Stimulated activated CD4-positive, alpha-beta T cell treated with anti-CD3 and anti-CD28 coated beads, TNF-alpha, amount 100 ng/mL, for 24 hours (primary cell): ENCODE measurements around the gene C10orf105.

Experiments used
- DNase-seq, 3 experiments: peaks; one replicate each; pipeline ENCODE4 v3.0.0-alpha.2; 2020; ENCODE audit warnings: low read depth in 3 of 3

Gene C10orf105

GRCh38 chr10:71677261-71677660 lies 42.3 kb downstream of the C10orf105 start:
- no peak for DNase-seq

DNA sequence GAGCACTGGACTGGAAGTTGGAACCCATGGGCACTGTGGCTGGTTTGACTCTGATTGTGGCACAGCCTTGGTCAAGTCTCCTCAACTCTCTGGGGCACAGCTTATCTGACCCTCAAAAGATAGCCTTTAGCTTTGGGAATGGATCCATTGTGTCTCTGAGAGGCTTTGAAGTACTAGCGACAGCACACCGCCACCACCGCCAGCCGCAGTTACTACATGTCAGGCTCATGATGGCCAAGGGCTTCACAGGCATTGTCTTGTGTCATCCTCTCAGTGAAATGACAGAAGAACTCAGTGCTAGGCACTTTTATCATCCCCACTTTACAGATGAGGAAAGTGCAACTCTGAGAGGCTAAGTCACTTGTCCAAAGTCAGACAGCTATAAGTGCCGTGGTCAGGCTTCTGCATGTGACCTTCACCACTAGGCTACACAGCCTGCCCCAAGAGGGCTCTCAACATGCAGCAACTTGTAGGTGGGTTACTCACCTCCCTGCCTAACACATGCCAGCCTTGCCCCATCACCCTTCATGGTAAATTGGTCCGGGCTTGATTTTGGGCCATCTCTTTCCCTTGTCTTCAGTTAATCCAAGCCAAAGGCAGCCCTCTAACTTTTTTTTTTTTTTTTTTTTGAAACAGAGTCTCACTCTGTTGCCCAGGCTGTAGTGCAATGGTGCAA lies 44.1 kb downstream of the C10orf105 start:
- no peak for DNase-seq

DNA sequence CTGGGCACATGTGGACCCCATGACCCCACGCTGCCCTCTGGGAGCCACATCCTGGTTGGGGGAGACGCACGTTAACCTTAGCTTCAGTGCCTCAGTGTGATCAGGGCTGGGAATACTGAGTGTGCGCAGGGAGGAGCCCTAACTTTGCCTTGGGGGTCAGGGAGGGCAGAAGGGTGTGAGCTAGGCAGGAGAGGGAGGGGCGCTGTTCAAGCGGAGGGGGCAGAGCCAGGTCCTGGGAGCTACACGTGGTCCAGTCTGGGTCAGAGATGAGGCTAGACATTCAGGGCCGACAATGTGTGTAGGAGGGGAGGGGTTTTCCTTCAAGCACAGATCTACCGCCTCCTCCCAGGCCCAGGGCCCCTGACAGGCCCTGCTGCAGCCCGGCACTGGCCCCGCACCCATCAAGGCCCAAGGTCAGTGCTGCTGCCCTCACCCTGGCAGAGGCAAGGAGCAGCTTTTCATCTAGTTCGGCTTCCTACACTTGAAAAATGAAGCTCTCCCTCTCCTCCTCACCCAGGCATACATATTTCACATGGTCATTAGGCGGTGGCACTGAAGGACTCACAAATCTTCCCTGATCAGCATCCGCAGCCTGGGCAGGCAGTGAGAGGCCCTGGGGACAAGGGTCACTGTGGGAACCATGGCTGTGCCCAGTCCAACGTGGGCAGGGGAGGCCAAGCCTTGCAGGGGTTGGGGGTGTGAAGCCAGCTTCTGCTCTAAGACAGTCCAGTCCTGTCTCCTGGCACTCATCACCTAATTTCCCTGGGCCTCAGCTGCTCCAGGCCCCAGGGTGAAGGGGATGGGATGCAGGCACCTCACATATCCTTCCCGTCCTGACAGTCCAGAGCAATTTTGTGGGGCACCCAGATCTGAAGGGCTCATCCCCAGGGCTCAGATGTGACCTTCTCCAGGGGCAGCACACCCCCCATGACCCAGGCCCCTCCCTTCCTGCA lies 47.3 kb downstream of the C10orf105 start:
- no peak for DNase-seq

- no peak for DNase-seq
Observed at GRCh38 chr10:71667387-71667752, 52.2 kb downstream of the C10orf105 start.

- DNase-seq = peak in 1 of 3 experiments; percentile 6
Observed at GRCh38 chr10:71666639-71667386, 52.8 kb downstream of the C10orf105 start.

DNA sequence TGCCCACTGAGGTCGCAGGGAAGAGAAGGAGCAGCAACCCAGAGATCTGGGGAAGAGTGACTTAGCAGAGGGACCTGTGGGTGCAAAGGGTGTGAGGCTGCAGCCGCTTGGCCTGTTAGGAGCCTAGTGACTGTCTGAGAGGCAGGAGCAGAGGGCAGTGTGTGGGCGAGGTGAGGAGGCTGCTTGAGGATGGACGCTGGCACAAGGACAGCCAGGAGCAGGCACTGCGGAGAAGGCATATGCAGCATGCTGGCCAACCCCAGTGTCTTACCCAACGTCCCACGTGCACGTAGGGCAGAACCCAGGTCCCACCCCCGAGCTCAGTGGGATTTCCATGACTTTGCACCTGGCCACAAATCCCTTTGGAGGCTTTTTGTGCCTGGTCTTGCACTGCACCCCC lies 54.1 kb downstream of the C10orf105 start:
- no peak for DNase-seq

DNA sequence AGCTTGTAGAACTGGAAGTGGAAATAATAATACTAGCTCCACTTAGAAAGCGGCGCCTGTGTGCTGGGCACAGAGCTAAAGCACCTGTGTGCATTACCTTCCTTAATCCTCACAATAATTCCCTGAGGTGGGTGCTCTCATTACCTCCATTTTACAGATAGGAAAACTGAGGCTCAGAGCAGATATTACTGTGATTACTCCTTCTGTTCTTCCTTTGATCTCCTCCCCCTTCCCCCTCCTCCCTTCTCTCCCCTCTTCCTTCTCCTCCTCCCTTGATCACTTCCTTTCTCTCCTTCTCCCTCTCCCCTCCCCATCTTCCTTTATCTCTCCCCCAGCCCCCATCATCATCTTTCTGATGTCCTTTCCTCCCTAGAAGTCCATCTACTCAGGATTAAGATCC lies 55.0 kb downstream of the C10orf105 start:
- no peak for DNase-seq

GRCh38 chr10:71663311-71663710 lies 56.3 kb downstream of the C10orf105 start:
- DNase-seq = no peak

- no peak for DNase-seq
Observed at GRCh38 chr10:71661779-71662336, 57.7 kb downstream of the C10orf105 start.
